Mucosa of rectum (tissue), 2 donors: ENCODE data around the gene CNNM4.
A peak's percentile ranks its signal among the peaks of the same experiment; 100 is the strongest.

Experiments
- H3K27ac ChIP-seq, 2 donors: one replicate each; pipeline ENCODE4 v1.7.0; 2013; ENCODE audit warnings: inconsistent platforms in 2 of 2, low read depth in 2 of 2, low read length in 2 of 2
- H3K27me3 ChIP-seq, 2 donors: one replicate each; pipeline ENCODE4 v1.7.0; 2013; ENCODE audit warnings: low read length in 2 of 2; ENCODE audit not compliant: control insufficient read depth in 2 of 2, insufficient read depth in 2 of 2
- H3K36me3 ChIP-seq, 2 donors: one replicate each; pipeline ENCODE4 v1.7.0; 2013; ENCODE audit warnings: low read length in 2 of 2; ENCODE audit not compliant: control insufficient read depth in 2 of 2, insufficient read depth in 2 of 2
- H3K4me1 ChIP-seq, 2 donors: one replicate each; pipeline ENCODE4 v1.7.0; 2013; ENCODE audit warnings: low read length in 2 of 2, mild to moderate bottlenecking in 1 of 2; ENCODE audit not compliant: control insufficient read depth in 2 of 2, insufficient read depth in 2 of 2
- H3K4me3 ChIP-seq, 2 donors: one replicate each; pipeline ENCODE4 v1.7.0; 2013; ENCODE audit warnings: low read length in 2 of 2
- H3K9ac ChIP-seq, 2 donors: one replicate each; pipeline ENCODE4 v1.7.0; 2013; ENCODE audit warnings: low read length in 2 of 2, low read depth in 1 of 2, mild to moderate bottlenecking in 1 of 2
- H3K9me3 ChIP-seq, 2 donors: one replicate each; pipeline ENCODE4 v1.7.0; 2013; ENCODE audit warnings: low read length in 2 of 2; ENCODE audit not compliant: control insufficient read depth in 2 of 2
- donor health status: healthy.
- donor health status: Normal muscosa, but diverticular disease.

Gene CNNM4

DNA sequence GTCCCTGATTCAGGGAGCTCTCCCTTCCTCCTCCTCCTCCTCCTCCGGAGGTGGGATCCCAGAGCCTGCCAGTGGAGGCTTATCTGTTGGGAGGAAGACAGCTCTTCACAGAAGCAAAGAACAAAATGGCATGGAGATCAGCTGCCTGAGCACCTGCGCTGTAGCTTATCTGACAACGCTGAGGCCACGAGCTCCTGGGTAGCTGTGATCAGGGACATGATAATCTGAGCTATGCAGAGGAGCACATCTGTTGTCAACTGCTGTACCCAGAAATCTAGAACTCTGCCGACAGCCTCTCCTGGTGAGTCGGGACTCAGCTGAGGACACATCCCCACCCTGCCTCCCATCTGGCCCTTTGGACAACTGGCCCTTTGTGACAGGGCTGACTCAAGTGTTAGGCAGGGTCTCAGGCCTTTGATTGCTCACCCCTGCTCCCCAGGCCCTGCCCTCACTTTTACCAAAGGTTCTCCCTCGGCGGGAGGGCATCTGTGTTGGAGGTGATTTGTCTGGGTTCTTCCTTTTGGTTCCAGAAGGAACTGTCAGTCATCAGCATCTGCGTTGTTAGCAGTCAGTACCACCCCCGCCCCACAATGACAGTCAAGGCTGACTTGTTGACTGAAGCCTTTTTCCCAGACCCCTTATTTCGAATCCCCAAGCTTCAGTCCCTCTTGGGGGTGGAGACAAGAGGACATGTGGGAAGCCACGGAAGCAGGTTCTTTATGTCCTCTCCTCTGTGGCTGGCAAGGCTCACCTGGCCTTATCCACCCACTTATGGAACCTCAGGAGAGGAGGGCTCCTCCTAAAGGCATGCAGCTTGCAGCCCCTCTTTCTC, 49.5 kb downstream of the CNNM4 start:
- H3K9ac ChIP-seq, result no peak overlapping the region
- H3K27me3 ChIP-seq, result no peaks in the 10 kb centered on the region
- no peaks in the 10 kb centered on the region for H3K9me3 ChIP-seq
- H3K36me3 ChIP-seq, result peaks cover 41% of the 10 kb centered on the region in 2 donors
- no peak overlapping the region for H3K4me3 ChIP-seq
- H3K4me1 ChIP-seq, result peaks cover 4 to 10% of the 10 kb centered on the region in 2 donors
- H3K27ac ChIP-seq, result no peak overlapping the region

DNA sequence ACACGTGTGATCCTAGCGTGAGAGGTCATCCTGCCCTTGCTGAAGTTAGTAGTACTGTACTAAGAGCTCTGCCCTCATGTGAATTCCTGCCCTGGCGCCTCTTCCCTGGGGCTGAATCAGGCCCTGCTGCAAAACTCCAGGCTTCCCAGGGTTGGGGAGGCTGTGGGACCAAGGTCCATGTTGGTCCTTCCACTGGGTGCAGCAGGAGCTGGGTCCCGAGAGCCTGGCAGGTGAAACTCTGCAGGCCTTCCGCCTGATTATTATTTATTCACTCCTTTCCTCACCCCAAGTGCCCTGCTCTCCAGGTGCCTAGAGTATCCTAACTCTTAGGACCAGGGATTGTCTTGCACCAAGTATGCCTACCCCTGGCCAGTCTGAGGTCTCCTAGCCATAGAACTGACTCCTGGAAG, 50.1 kb downstream of the CNNM4 start:
- H3K4me3 ChIP-seq, result no peak overlapping the region
- no peaks in the 10 kb centered on the region for H3K9me3 ChIP-seq
- H3K27me3 ChIP-seq, result no peaks in the 10 kb centered on the region
- H3K4me1 ChIP-seq, result peaks cover 9 to 15% of the 10 kb centered on the region in 2 donors
- H3K27ac ChIP-seq, result no peak overlapping the region
- H3K36me3 ChIP-seq, result peaks cover 41% of the 10 kb centered on the region in 2 donors
- H3K9ac ChIP-seq, result no peak overlapping the region

DNA sequence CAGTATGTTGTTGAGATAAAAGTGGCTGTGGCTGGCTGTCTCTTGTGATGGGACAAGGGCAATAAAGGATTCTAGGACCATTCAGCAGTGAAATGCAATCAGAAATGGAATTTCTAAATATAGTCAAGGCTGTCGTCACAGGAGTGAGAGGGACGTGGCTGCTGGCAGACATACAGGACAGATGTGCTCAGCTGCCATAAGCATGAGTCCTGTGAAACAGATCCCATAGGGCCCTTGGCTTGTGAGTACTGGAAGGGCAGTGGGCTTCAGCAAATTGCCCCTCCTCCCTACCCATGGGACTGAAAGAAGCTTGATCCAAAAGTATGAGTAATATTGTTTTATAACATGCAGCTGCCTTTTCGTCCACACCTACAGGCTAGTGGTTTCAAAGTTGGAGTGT, 51.2 kb downstream of the CNNM4 start:
- no peaks in the 10 kb centered on the region for H3K9me3 ChIP-seq
- peaks cover 35 to 41% of the 10 kb centered on the region in 2 donors for H3K36me3 ChIP-seq
- H3K9ac ChIP-seq, result no peak overlapping the region
- H3K4me3 ChIP-seq, result no peak overlapping the region
- H3K27ac ChIP-seq, result no peak overlapping the region
- H3K27me3 ChIP-seq, result no peaks in the 10 kb centered on the region
- peaks cover 9 to 12% of the 10 kb centered on the region in 2 donors for H3K4me1 ChIP-seq

DNA sequence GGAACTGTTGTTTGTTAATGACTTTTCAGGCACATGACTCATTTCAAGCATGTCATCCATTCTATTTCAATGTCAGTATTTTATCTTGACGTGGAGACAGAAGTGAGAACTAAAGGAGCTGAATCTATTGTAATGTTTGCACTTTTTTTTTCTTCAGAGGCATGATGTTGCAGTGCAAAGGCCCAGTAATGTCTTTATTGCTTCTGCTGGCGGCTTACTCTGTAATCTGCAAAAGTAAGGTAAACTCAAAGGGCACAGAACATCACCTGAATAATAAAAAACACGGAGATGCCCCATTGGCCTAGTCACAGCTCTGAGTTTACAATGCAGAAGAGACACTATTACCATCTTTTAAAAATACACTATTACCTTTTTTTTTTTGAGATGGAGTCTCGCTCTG, 53.0 kb downstream of the CNNM4 start:
- Histone ChIP-seq H3K4me3 (no peak overlapping the region), H3K9ac (no peak overlapping the region), H3K27ac (peak overlapping the region in 1 of 2 donors; percentile 6), H3K36me3 (peaks cover 27 to 37% of the 10 kb centered on the region in 2 donors), H3K9me3 (no peaks in the 10 kb centered on the region), H3K4me1 (peaks cover 20 to 29% of the 10 kb centered on the region in 2 donors), H3K27me3 (no peaks in the 10 kb centered on the region)

DNA sequence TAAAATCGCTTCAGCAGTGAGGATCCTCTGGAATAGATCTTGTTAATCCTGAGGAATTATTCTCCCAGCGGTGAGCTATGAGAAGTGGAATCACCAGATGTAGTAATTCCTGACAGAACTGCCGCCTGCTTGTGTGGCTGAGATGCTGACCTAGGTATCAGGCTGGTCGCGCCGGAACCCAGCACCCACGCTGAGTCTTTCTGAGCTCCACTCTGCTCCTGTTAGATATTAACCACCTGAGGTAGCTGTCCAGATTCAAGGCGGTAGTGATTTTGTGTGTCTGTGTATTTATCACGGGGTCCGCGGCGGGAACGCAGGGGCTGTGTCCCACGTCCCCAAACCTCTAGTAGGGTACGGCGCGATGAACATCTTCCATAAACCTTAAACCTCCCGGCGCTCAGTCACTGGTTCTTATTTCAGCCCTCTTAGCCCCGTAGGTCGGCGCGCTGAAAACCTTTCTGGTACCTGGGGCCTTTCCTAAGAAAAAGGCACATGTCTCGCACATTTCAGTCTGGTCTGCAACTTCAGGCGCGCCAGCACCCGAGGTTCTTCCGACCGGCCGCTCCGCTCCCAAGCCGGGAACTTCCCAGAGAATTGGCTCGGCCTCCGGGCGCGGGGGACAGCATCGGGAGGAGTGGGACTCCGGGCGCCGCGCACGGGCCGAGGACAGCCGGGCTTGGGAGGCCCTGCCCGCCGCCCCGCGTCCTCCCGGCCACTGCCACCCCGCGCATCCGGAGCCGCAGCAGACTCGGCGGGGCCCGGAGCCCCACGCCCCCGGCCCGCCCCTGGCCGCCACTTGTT, 54.8 kb downstream of the CNNM4 start:
- peaks cover 19 to 26% of the 10 kb centered on the region in 2 donors for H3K36me3 ChIP-seq
- peak overlapping the region; percentile 95 to 96 for H3K27ac ChIP-seq
- peak overlapping the region; percentile 79 for H3K4me3 ChIP-seq
- no peaks in the 10 kb centered on the region for H3K9me3 ChIP-seq
- H3K4me1 ChIP-seq, result peaks cover 39 to 47% of the 10 kb centered on the region in 2 donors
- H3K27me3 ChIP-seq, result no peaks in the 10 kb centered on the region
- peak overlapping the region; percentile 65 to 75 for H3K9ac ChIP-seq

DNA sequence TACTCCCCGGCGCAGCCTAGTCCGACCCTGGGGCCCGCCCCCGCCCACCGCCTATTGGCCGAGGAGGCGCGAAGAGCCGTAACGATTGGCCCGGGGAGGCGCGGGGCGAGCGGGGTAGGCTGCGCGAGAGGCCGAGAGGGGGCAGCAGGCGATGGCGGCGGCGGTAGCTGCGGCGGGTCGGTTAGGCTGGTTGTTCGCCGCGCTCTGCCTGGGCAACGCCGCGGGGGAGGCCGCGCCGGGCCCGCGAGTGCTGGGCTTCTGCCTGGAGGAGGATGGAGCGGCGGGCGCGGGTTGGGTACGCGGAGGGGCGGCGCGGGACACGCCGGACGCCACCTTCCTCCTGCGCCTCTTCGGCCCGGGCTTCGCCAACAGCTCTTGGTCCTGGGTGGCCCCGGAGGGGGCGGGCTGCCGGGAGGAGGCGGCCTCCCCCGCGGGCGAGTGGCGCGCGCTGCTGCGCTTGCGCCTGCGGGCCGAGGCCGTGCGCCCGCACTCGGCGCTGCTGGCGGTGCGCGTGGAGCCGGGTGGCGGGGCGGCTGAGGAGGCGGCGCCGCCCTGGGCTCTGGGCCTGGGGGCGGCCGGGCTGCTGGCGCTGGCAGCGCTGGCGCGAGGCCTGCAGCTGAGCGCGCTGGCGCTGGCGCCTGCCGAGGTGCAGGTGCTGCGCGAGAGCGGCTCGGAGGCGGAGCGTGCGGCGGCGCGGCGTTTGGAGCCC, 55.6 kb downstream of the CNNM4 start, which contains the start of gene CNNM3:
Gene CNNM3 (plus strand): TSS at position 142 of the 709 bp plus-strand sequence. CDS start 10 bp downstream, at position 152.
- peak within 1 kb of the TSS; percentile 79 to 87 for H3K4me3 ChIP-seq
- H3K27me3 ChIP-seq, result no peaks in the 10 kb centered on the region
- no peaks in the 10 kb centered on the region for H3K9me3 ChIP-seq
- peaks cover 41 to 53% of the 10 kb centered on the region in 2 donors for H3K4me1 ChIP-seq
- H3K36me3 ChIP-seq, result peaks cover 12 to 19% of the 10 kb centered on the region in 2 donors
- peak within 1 kb of the TSS; percentile 95 to 96 for H3K27ac ChIP-seq
- H3K9ac ChIP-seq, result peak within 1 kb of the TSS; percentile 65 to 90

DNA sequence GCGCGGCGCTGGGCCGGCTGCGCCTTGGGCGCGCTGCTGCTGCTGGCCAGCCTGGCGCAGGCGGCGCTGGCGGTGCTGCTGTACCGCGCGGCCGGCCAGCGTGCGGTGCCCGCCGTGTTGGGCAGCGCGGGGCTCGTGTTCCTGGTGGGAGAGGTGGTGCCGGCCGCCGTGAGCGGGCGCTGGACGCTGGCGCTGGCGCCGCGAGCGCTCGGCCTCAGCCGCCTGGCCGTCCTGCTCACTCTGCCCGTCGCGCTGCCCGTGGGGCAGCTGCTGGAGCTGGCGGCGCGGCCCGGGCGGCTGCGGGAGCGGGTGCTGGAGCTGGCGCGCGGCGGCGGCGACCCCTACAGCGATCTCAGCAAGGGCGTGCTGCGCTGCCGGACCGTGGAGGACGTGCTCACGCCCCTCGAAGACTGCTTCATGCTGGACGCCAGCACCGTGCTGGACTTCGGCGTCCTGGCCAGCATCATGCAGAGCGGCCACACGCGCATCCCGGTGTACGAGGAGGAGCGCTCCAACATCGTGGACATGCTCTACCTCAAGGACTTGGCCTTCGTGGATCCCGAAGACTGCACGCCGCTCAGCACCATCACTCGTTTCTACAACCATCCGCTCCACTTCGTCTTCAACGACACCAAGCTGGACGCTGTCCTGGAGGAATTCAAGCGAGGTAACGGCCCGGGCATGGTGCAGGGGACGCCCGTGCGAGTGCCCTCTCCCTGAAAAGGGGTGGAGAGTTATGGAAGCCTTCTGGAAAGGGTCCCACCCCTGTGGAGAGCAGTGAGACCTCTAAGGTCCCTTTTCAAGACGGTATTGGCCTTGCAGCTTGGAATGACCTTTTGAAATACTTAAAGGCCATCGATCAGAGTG, 56.4 kb downstream of the CNNM4 start:
- peak overlapping the region; percentile 79 to 87 for H3K4me3 ChIP-seq
- H3K9me3 ChIP-seq, result no peaks in the 10 kb centered on the region
- peaks cover 7 to 16% of the 10 kb centered on the region in 2 donors for H3K36me3 ChIP-seq
- H3K27me3 ChIP-seq, result no peaks in the 10 kb centered on the region
- H3K4me1 ChIP-seq, result peaks cover 41 to 53% of the 10 kb centered on the region in 2 donors
- no peak overlapping the region for H3K27ac ChIP-seq
- peak overlapping the region; percentile 57 to 63 for H3K9ac ChIP-seq

DNA sequence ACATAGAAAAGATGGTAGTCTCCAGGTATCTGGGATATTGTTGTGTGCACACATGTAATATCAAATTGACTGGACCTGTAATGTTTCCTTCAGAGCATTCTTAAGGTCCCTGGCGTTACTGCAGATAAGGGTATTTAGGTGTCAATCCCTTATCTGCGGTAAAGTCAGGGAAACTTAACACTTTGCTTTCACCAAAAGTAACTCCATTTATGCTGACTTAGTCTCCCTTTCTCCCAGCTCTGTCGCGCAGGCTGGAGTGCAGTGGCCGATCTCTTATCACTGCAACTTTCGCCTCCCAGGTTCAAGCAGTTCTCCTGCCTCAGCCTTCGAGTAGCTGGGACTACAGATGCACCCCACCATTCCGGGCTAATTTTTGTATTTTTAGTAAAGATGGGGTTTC, 57.2 kb downstream of the CNNM4 start:
- Histone ChIP-seq H3K36me3 (peaks cover 3 to 13% of the 10 kb centered on the region in 2 donors), H3K4me3 (peak overlapping the region; percentile 79 to 87), H3K27me3 (no peaks in the 10 kb centered on the region), H3K9me3 (no peaks in the 10 kb centered on the region), H3K9ac (peak overlapping the region in 1 of 2 donors; percentile 57), H3K27ac (no peak overlapping the region), H3K4me1 (peaks cover 41 to 53% of the 10 kb centered on the region in 2 donors)
